GM23338 (cell line): Measurements from ENCODE around the gene MEP1A. TPM values are rescaled to one million over a fixed set of nuclear protein-coding genes. Genes with fewer than 3 reads are reported as not detected.

Experiments used
- ATAC-seq: fragments of 200-7000 bp; cut with Tn5 transposase; 3 replicates; pipeline ENCODE4 v1.9.1; 2020
- DNase-seq: peaks from one replicate; pipeline ENCODE4 v3.0.0-alpha.2; 2015; ENCODE audit warnings: low spot score
- H2AFZ ChIP-seq: fragments of 200-600 bp; sonication (generic); 2 replicates; pipeline ENCODE4 v1.8.0; 2016; ENCODE audit warnings: antibody characterized with exemption, mild to moderate bottlenecking, moderate library complexity
- H3F3A ChIP-seq: fragments of 200-600 bp; sonication (generic); replicated peaks from 2 replicates; pipeline ENCODE4 v1.8.0; 2017; ENCODE audit warnings: antibody characterized with exemption, mixed run types, low read depth
- H3K27ac ChIP-seq: fragments of 200-600 bp; sonication (generic); 2 replicates; pipeline ENCODE4 v1.6.1; 2016; ENCODE audit warnings: low read depth
- H3K27me3 ChIP-seq: fragments of 200-600 bp; sonication (generic); 2 replicates; pipeline ENCODE4 v1.8.0; 2016; ENCODE audit warnings: mild to moderate bottlenecking, mixed run types, moderate library complexity; ENCODE audit not compliant: insufficient read depth
- H3K36me3 ChIP-seq: fragments of 200-600 bp; sonication (generic); 2 replicates; pipeline ENCODE4 v1.8.0; 2016; ENCODE audit warnings: mild to moderate bottlenecking; ENCODE audit not compliant: insufficient read depth
- H3K4me1 ChIP-seq: fragments of 200-600 bp; sonication (generic); 2 replicates; pipeline ENCODE4 v1.8.0; 2016; ENCODE audit warnings: mild to moderate bottlenecking, moderate library complexity; ENCODE audit not compliant: insufficient read depth
- H3K4me2 ChIP-seq: fragments of 200-600 bp; sonication (generic); 2 replicates; pipeline ENCODE4 v1.7.1; 2017; ENCODE audit warnings: mixed run types
- H3K4me3 ChIP-seq: fragments of 200-600 bp; sonication (generic); 2 replicates; pipeline ENCODE4 v1.6.1; 2016; ENCODE audit warnings: mixed run types
- H3K79me2 ChIP-seq: fragments of 200-600 bp; sonication (generic); replicated peaks from 2 replicates; pipeline ENCODE4 v1.8.0; 2017; ENCODE audit warnings: mild to moderate bottlenecking; ENCODE audit not compliant: insufficient read depth
- H3K9me2 ChIP-seq: fragments of 200-600 bp; sonication (generic); 2 replicates; pipeline ENCODE4 v1.8.0; 2017; ENCODE audit not compliant: insufficient read depth
- H4K20me1 ChIP-seq: fragments of 200-600 bp; sonication (generic); replicated peaks from 2 replicates; pipeline ENCODE4 v1.8.0; 2017; ENCODE audit warnings: mild to moderate bottlenecking; ENCODE audit not compliant: insufficient read depth
- H3K27ac Mint-ChIP-seq: 2 replicates; pipeline ENCODE4 v1.8.0; 2020; ENCODE audit warnings: inconsistent platforms, mild to moderate bottlenecking, moderate library complexity, mixed read lengths
- H3K27me3 Mint-ChIP-seq: 3 replicates; pipeline ENCODE4 v1.8.0; 2022; ENCODE audit warnings: low read depth, mild to moderate bottlenecking, moderate library complexity, mixed read lengths, inconsistent platforms; ENCODE audit not compliant: insufficient read depth, poor library complexity
- H3K36me3 Mint-ChIP-seq: 3 replicates; pipeline ENCODE4 v1.8.0; 2021; ENCODE audit warnings: low read depth, mild to moderate bottlenecking, inconsistent platforms, moderate library complexity, mixed read lengths
- H3K4me1 Mint-ChIP-seq: 3 replicates; pipeline ENCODE4 v1.8.0; 2020; ENCODE audit warnings: mild to moderate bottlenecking, inconsistent platforms, mixed read lengths
- H3K4me3 Mint-ChIP-seq: 3 replicates; pipeline ENCODE4 v1.8.0; 2021; ENCODE audit warnings: moderate library complexity, mild to moderate bottlenecking, inconsistent platforms, mixed read lengths
- H3K9me3 Mint-ChIP-seq: 3 replicates; pipeline ENCODE4 v1.8.0; 2020; ENCODE audit warnings: moderate library complexity, mild to moderate bottlenecking, inconsistent platforms, mixed read lengths
- CREB1 ChIP-seq: fragments of 250-450 bp; sonication (Bioruptor Pico); IDR thresholded peaks from 2 replicates; pipeline ENCODE4 v1.5.0; 2020; ENCODE audit warnings: low read depth, mild to moderate bottlenecking, moderate library complexity
- CTCF ChIP-seq, 2 experiments: fragments of 200-600 bp in 1 of 2; sonication (generic) in 1 of 2; conservative IDR thresholded peaks; 2 replicates each; pipeline versions ENCODE4 v1.5.1 to v1.6.1; 2016 to 2017; ENCODE audit warnings: antibody characterized with exemption in 2 of 2, low read depth in 2 of 2, mild to moderate bottlenecking in 2 of 2, moderate library complexity in 1 of 2
- ETS1 ChIP-seq: IDR thresholded peaks from 2 replicates; pipeline ENCODE4 v1.6.1; 2016; ENCODE audit warnings: antibody characterized with exemption
- EZH2 ChIP-seq: fragments of 200-600 bp; sonication (generic); IDR thresholded peaks from one replicate; pipeline ENCODE4 v1.8.0; 2017; ENCODE audit warnings: antibody characterized with exemption, mild to moderate bottlenecking, low read depth; ENCODE audit not compliant: unreplicated experiment
- EZH2phosphoT487 ChIP-seq: fragments of 200-600 bp; sonication (generic); IDR thresholded peaks from one replicate; pipeline ENCODE4 v1.8.1; 2018; ENCODE audit warnings: antibody characterized with exemption; ENCODE audit not compliant: unreplicated experiment
- JUNB ChIP-seq: IDR thresholded peaks from one replicate; pipeline ENCODE4 v1.6.1; 2016; ENCODE audit warnings: antibody characterized with exemption; ENCODE audit not compliant: unreplicated experiment
- NANOG ChIP-seq: IDR thresholded peaks from 2 replicates; pipeline ENCODE4 v1.6.1; 2016; ENCODE audit warnings: antibody characterized with exemption, borderline replicate concordance
- POLR2AphosphoS5 ChIP-seq: IDR thresholded peaks from 2 replicates; pipeline ENCODE4 v1.6.1; 2016; ENCODE audit warnings: antibody characterized with exemption, low read depth
- REST ChIP-seq: IDR thresholded peaks from one replicate; pipeline ENCODE4 v1.6.1; 2018; ENCODE audit warnings: antibody characterized with exemption; ENCODE audit not compliant: unreplicated experiment
- STAT1 ChIP-seq: IDR thresholded peaks from one replicate; pipeline ENCODE4 v1.6.1; 2016; ENCODE audit warnings: antibody characterized with exemption; ENCODE audit not compliant: unreplicated experiment
- ZNF114 ChIP-seq: fragments of 250-450 bp; sonication (Bioruptor Pico); IDR thresholded peaks from 2 replicates; pipeline ENCODE4 v1.5.0; 2020; ENCODE audit warnings: mild to moderate bottlenecking, moderate library complexity
- ZNF331 ChIP-seq: fragments of 250-450 bp; sonication (Bioruptor Pico); IDR thresholded peaks from 2 replicates; pipeline ENCODE4 v1.5.0; 2020; ENCODE audit warnings: low read depth, mild to moderate bottlenecking, moderate library complexity
- ZNF462 ChIP-seq: fragments of 250-450 bp; sonication (Bioruptor Pico); IDR thresholded peaks from 2 replicates; pipeline ENCODE4 v1.5.0; 2020; ENCODE audit warnings: mild to moderate bottlenecking, moderate library complexity
- polyA plus RNA-seq: library from polyadenylated mRNA; unstranded; fragments of >200 nt; fragmentation: Nextera tagmentation; extraction: Ambion mirVana; gene quantifications from 2 replicates; pipeline ENCODE4 v1.2.1, GENCODE V29; 2016
- total RNA-seq: library from RNA; depleted of rRNA; stranded (reverse); fragments of >200 nt; shearing (Covaris generic); gene quantifications from 2 replicates; pipeline ENCODE4 v1.2.3, GENCODE V29; 2014

The MEP1A gene
- total and polyA plus RNA-seq, 2 experiments from 2014 or later, result not detected

- H3K36me3 ChIP-seq, result no peaks in the 10 kb centered on the region
- H4K20me1 ChIP-seq, result no peaks in the 10 kb centered on the region
- TF ChIP-seq POLR2AphosphoS5, result no peak
- no peak for TF ChIP-seq NANOG
- no peak for TF ChIP-seq EZH2
- TF ChIP-seq REST, result no peak
- no peak for TF ChIP-seq CTCF (conservative IDR thresholded peaks at IDR 0.05; ENCODE audit: low read depth in 2 of 2)
- no peak for TF ChIP-seq JUNB
- TF ChIP-seq CREB1 (CRISPR knock-in tag), result no peak
- TF ChIP-seq ETS1, result no peak
- no peak for TF ChIP-seq ZNF462
- no peak for TF ChIP-seq EZH2phosphoT487
- TF ChIP-seq ZNF331 (CRISPR knock-in tag), result no peak
- TF ChIP-seq STAT1, result no peak
- TF ChIP-seq ZNF114 (CRISPR knock-in tag), result no peak
- no peaks in the 10 kb centered on the region for H3K4me1 ChIP-seq
- no peaks in the 10 kb centered on the region for H3K27me3 Mint-ChIP-seq
- no peaks in the 10 kb centered on the region for H3K4me1 Mint-ChIP-seq
- no peak overlapping the region for H3K4me3 ChIP-seq
- no peaks in the 10 kb centered on the region for H3K9me3 Mint-ChIP-seq
- ATAC-seq (no peak), DNase-seq (no peak)
- H3K27ac Mint-ChIP-seq, result no peak overlapping the region
- no peak overlapping the region for H3K4me3 Mint-ChIP-seq
- H3K27ac ChIP-seq, result no peak overlapping the region
- H3F3A ChIP-seq, result no peaks in the 10 kb centered on the region
- H3K4me2 ChIP-seq, result no peak overlapping the region
- no peaks in the 10 kb centered on the region for H3K79me2 ChIP-seq
- H3K9me2 ChIP-seq, result no peaks in the 10 kb centered on the region; the same call in 1 of the 2 replicates
- H2AFZ ChIP-seq, result no peak overlapping the region
- H3K27me3 ChIP-seq, result no peaks in the 10 kb centered on the region
- no peaks in the 10 kb centered on the region for H3K36me3 Mint-ChIP-seq
Observed at GRCh38 chr6:46787871-46788540, 5.2 kb upstream of the MEP1A start.
